Smooth muscle cell (in vitro differentiated cells): ENCODE results near the gene ZNF473. TPM values are rescaled to one million over a fixed set of nuclear protein-coding genes. Genes with fewer than 3 reads are reported as not detected.
A peak's percentile ranks its signal among the peaks of the same experiment; 100 is the strongest.

Experiments
- DNase-seq: peaks from one replicate; lab custom pipeline; 2025; ENCODE audit not compliant: unreplicated experiment; lab: John Stamatoyannopoulos, UW
- H2AFZ ChIP-seq: fragments of 200-600 bp; sonication (generic); 2 replicates; pipeline ENCODE4 v1.6.0; 2016; ENCODE audit warnings: antibody characterized with exemption, low read depth, mild to moderate bottlenecking
- H3F3A ChIP-seq: fragments of 200-600 bp; sonication (generic); 2 replicates; pipeline ENCODE4 v1.6.0; 2017; ENCODE audit warnings: antibody characterized with exemption, low read depth
- H3K27ac ChIP-seq: fragments of 200-600 bp; sonication (generic); 2 replicates; pipeline ENCODE4 v1.5.1; 2016; ENCODE audit warnings: low read depth, mild to moderate bottlenecking
- H3K27me3 ChIP-seq: fragments of 200-600 bp; sonication (generic); 2 replicates; pipeline ENCODE4 v1.6.1; 2016; ENCODE audit warnings: low read depth, mild to moderate bottlenecking
- H3K36me3 ChIP-seq: fragments of 200-600 bp; sonication (generic); 2 replicates; pipeline ENCODE4 v1.5.1; 2016; ENCODE audit warnings: low read depth
- H3K4me1 ChIP-seq: fragments of 200-600 bp; sonication (generic); 2 replicates; pipeline ENCODE4 v1.5.1; 2016; ENCODE audit warnings: low read depth
- H3K4me2 ChIP-seq: fragments of 200-600 bp; sonication (generic); 2 replicates; pipeline ENCODE4 v1.6.0; 2016; ENCODE audit warnings: mild to moderate bottlenecking
- H3K4me3 ChIP-seq: fragments of 200-600 bp; sonication (generic); 2 replicates; pipeline ENCODE4 v1.5.1; 2016; ENCODE audit warnings: mild to moderate bottlenecking
- H3K79me2 ChIP-seq: fragments of 200-600 bp; sonication (generic); 2 replicates; pipeline ENCODE4 v1.6.0; 2016; ENCODE audit warnings: low read depth, mild to moderate bottlenecking
- H3K9ac ChIP-seq: fragments of 200-600 bp; sonication (generic); 2 replicates; pipeline ENCODE4 v1.6.0; 2016; ENCODE audit warnings: low read depth
- H3K9me3 ChIP-seq: fragments of 200-600 bp; sonication (generic); replicated peaks from 2 replicates; pipeline ENCODE4 v1.5.1; 2016; ENCODE audit warnings: low read depth
- H4K20me1 ChIP-seq: fragments of 200-600 bp; sonication (generic); 2 replicates; pipeline ENCODE4 v1.6.0; 2016; ENCODE audit warnings: low read depth
- WGBS: methylation state at CpG from one replicate; pipeline ENCODE4 v1.1.7; 2016; ENCODE audit warnings: low lambda C conversion rate; 5-methylcytosine and 5-hydroxymethylcytosine counted together
- polyA plus RNA-seq: library from polyadenylated mRNA; unstranded; fragments of >200 nt; fragmentation: Nextera tagmentation; extraction: Ambion mirVana; gene quantifications from 2 replicates; pipeline ENCODE4 v1.2.1, GENCODE V29; 2016
- total RNA-seq: library from RNA; depleted of rRNA; stranded (reverse); fragments of >200 nt; gene quantifications from 2 replicates; pipeline ENCODE4 v1.2.3, GENCODE V29; 2014
- TF ChIP-seq, protein P1 (sequence below): fragments of 200-600 bp; sonication (generic); IDR thresholded peaks from 2 replicates; pipeline ENCODE4 v1.5.1; 2017; ENCODE audit warnings: borderline replicate concordance, mild to moderate bottlenecking, antibody characterized with exemption; ENCODE audit not compliant: insufficient read depth, poor library complexity, severe bottlenecking

The ZNF473 gene
- total and polyA plus RNA-seq, 2 experiments from 2014 or later = 7.9 to 8.1 TPM

- peaks cover 55% of the 10 kb centered on the region for H4K20me1 ChIP-seq
- H3K9ac ChIP-seq = no peak overlapping the region
- no peak overlapping the region for H3K27ac ChIP-seq
- no peak overlapping the region for H2AFZ ChIP-seq
- TF ChIP-seq, protein P1, sequence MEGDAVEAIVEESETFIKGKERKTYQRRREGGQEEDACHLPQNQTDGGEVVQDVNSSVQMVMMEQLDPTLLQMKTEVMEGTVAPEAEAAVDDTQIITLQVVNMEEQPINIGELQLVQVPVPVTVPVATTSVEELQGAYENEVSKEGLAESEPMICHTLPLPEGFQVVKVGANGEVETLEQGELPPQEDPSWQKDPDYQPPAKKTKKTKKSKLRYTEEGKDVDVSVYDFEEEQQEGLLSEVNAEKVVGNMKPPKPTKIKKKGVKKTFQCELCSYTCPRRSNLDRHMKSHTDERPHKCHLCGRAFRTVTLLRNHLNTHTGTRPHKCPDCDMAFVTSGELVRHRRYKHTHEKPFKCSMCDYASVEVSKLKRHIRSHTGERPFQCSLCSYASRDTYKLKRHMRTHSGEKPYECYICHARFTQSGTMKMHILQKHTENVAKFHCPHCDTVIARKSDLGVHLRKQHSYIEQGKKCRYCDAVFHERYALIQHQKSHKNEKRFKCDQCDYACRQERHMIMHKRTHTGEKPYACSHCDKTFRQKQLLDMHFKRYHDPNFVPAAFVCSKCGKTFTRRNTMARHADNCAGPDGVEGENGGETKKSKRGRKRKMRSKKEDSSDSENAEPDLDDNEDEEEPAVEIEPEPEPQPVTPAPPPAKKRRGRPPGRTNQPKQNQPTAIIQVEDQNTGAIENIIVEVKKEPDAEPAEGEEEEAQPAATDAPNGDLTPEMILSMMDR = no peak
- no peaks in the 10 kb centered on the region for H3K36me3 ChIP-seq
- no peaks in the 10 kb centered on the region for H3K27me3 ChIP-seq
- WGBS = 98% methylated on average over 6 of the region's 6 CpGs
- no peak overlapping the region for H3K4me2 ChIP-seq
- peaks cover 4% of the 10 kb centered on the region for H3K4me1 ChIP-seq
- no peak overlapping the region for H3K4me3 ChIP-seq
- DNase-seq = no peak
- H3K9me3 ChIP-seq = no peaks in the 10 kb centered on the region
- H3K79me2 ChIP-seq = no peaks in the 10 kb centered on the region
- no peaks in the 10 kb centered on the region for H3F3A ChIP-seq
Observed at GRCh38 chr19:50002386-50002960, 23.3 kb upstream of the ZNF473 start.

DNA sequence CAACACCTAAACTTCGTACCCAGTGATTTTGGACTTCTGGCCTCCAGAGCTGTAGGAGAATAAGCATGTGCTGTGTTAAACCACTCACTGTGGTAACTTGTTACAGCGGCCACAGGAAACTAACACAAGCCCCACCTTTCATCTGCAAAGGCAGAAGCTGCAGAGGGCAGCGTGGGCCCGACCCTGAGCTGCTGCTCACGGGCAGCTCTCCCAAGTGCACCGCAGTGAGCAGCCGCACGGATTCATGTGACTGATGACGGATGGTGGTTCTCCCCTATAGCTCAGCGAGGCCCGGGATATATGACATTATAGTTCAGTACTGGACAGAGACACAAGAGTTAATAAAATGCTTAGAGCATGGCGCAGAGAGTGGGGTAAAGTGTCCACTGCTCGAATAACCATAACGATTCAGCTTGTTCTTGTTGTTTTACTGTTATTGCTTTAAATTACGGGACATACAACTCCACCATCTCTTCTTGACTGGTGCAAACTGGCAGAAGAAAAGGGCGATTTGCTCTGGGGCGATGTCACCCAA, 22.5 kb upstream of the ZNF473 start:
- H3K4me2 ChIP-seq = no peak overlapping the region
- H3K9ac ChIP-seq = no peak overlapping the region
- H3K4me3 ChIP-seq = no peak overlapping the region
- no peak for DNase-seq
- H3K27me3 ChIP-seq = no peaks in the 10 kb centered on the region
- peaks cover 47% of the 10 kb centered on the region for H4K20me1 ChIP-seq
- WGBS = 97% methylated on average over 17 of the region's 17 CpGs
- H3F3A ChIP-seq = no peaks in the 10 kb centered on the region
- H3K27ac ChIP-seq = no peak overlapping the region
- no peaks in the 10 kb centered on the region for H3K36me3 ChIP-seq
- H3K79me2 ChIP-seq = no peaks in the 10 kb centered on the region
- H3K9me3 ChIP-seq = no peaks in the 10 kb centered on the region
- H2AFZ ChIP-seq = no peak overlapping the region
- H3K4me1 ChIP-seq = peaks cover 4% of the 10 kb centered on the region
- TF ChIP-seq, protein P1 = no peak

DNA sequence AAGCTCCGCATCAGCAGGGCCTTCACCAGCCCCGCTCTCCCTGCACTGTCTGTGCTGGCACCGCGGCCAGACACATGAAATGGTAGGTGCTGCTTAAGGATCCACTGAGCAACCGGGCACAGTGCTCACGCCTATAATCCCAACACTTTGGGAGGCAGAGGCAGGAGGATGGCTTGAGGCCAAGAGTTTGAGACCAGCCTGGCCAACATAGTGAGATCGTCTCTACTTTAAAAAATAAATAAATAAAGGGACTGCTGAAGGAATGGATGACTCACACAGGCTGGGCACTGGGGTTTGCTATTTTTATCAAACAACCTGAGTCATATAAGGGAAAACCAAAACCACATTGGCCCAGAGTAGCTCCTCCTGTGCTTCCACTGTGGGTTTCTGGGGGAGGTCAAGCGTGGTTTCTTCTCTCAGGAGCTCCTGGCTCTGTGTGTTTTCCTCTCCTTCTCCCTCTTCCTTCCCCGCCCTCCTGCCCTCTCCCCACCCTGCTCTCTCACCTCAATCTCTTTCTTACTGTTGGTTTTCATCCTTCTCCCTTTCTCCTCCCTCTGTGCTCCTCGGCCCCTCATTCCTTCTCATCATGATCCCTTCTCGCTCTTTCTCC, 21.9 kb upstream of the ZNF473 start:
- peak overlapping the region; percentile 70 for H3K27ac ChIP-seq
- no peak overlapping the region for H3K9ac ChIP-seq
- peaks cover 47% of the 10 kb centered on the region for H4K20me1 ChIP-seq
- no peaks in the 10 kb centered on the region for H3K27me3 ChIP-seq
- H3K79me2 ChIP-seq = no peaks in the 10 kb centered on the region
- H3K4me3 ChIP-seq = no peak overlapping the region
- 70% methylated on average over 11 of the region's 11 CpGs for WGBS
- H3F3A ChIP-seq = no peaks in the 10 kb centered on the region
- peaks cover 4% of the 10 kb centered on the region for H3K4me1 ChIP-seq
- peak overlapping the region; percentile 77 for H3K4me2 ChIP-seq
- H3K9me3 ChIP-seq = no peaks in the 10 kb centered on the region
- TF ChIP-seq, protein P1 = no peak
- H2AFZ ChIP-seq = no peak overlapping the region
- H3K36me3 ChIP-seq = no peaks in the 10 kb centered on the region
- DNase-seq = no peak

DNA sequence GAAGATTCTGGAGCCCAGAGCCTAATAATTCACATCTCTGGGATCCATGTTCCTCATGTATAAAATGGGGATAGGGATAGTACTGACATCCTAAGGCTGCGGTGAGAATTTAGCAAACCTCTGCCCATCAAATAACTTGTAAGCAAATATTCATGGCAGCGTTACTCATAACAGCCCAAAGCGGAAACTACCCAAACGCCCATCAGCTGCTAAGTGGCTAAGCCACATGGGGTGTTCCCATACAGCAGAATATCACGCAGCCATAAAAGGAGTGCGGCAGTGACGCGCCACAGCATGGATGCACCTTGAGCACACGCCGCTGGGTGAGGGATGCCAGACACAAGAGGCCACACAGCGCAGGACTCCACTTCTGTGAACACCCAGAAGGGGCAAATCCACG, 20.4 kb upstream of the ZNF473 start:
- H3F3A ChIP-seq = no peaks in the 10 kb centered on the region
- H3K36me3 ChIP-seq = peaks cover 3% of the 10 kb centered on the region
- H4K20me1 ChIP-seq = peaks cover 47% of the 10 kb centered on the region
- no peak overlapping the region for H3K27ac ChIP-seq
- H3K79me2 ChIP-seq = no peaks in the 10 kb centered on the region
- peaks cover 4% of the 10 kb centered on the region for H3K4me1 ChIP-seq
- no peak overlapping the region for H2AFZ ChIP-seq
- H3K4me3 ChIP-seq = no peak overlapping the region
- no peaks in the 10 kb centered on the region for H3K27me3 ChIP-seq
- 96% methylated on average over 12 of the region's 12 CpGs for WGBS
- DNase-seq = no peak
- H3K4me2 ChIP-seq = no peak overlapping the region
- TF ChIP-seq, protein P1 = no peak
- no peak overlapping the region for H3K9ac ChIP-seq
- H3K9me3 ChIP-seq = no peaks in the 10 kb centered on the region
